ENCODE results near the gene SUPV3L1.

GRCh38 chr10:69241575-69241974 lies 61.5 kb downstream of the SUPV3L1 start:
- TF ChIP-seq POLR2A (IDR thresholded peaks at IDR 0.05) (no peak), CTCF (IDR thresholded peaks at IDR 0.05) (no peak), EP300 (IDR thresholded peaks at IDR 0.05) (no peak)

Measured in ovary (tissue), 3 donors.